ES-I3 (cell line): ENCODE results near the gene ZNF57.
A peak's percentile ranks its signal among the peaks of the same experiment; 100 is the strongest.
"Not testable (repeated sequence)": the region's sequence is repeated elsewhere in the genome, so short reads cannot be mapped to it uniquely, and the experiment has no call there.

Experiments used
- H3K36me3 ChIP-seq: 2 replicates; pipeline ENCODE4 v1.6.1; 2013; ENCODE audit warnings: mild to moderate bottlenecking, low read length, control low read depth, moderate library complexity; ENCODE audit not compliant: insufficient read depth
- H3K4me1 ChIP-seq: 2 replicates; pipeline ENCODE4 v1.6.1; 2013; ENCODE audit warnings: mild to moderate bottlenecking, control low read depth, low read length; ENCODE audit not compliant: insufficient read depth
- H3K9ac ChIP-seq: 2 replicates; pipeline ENCODE4 v1.6.1; 2013; ENCODE audit warnings: low read depth, mild to moderate bottlenecking, low read length, moderate library complexity
- H3K9me3 ChIP-seq: 2 replicates; pipeline ENCODE4 v1.6.1; 2013; ENCODE audit warnings: mild to moderate bottlenecking, low read length, moderate library complexity; ENCODE audit not compliant: control insufficient read depth, insufficient read depth

The ZNF57 gene

DNA sequence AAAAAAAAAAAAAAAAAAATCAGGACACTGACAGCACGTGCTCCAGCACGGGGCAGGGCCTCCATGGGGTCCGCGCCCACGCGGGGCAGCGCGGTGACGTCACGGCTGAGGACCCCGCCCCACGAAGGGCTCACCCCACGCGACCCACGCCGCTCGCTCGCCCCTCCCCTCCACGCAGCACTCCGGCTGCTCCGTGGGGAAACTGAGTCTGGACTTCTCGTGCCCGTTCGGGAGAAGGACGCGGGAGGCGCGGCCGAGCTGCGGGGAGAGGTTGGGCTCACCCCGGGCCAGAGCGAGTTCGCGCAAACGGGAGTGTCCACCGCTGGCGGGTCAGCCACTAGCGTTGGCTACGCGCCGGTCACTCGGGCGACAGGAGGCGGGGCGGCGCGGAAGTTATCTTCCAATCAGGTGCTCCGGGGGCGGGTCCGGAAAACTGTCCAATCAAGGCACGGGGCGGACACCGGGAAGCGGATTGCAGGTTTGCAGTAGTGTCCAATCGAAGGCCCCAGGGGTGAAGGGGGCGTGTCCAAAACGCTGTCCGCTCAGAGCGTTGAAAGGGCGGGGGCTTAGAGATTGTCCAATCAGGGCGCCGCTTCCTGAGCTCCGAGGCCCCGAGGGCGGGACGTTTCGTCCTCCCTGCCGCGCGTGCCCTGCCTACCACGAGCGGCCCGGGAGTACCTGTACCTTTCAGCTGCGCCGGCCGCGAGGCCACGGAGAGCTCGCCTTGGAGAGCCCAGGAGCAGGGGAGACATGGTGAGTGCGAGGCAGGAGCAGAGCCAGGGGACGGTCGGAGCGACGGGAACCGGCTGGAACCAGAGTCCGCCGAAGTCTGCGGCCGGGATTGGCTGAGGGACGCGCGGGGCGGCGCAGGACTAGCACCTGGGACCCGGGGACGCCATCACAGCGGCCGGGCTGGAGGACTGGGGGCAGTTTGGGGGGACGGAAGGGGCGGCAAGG is at the start of gene ZNF57:
TSS of gene ZNF57 (plus strand) at position 633 of the 957 bp plus-strand sequence. CDS start at position 751, 118 bp downstream.
- H3K36me3 ChIP-seq = no peaks in the 10 kb centered on the region
- H3K4me1 ChIP-seq = no peaks in the 10 kb centered on the region; the same call in 1 of the 2 replicates
- H3K9me3 ChIP-seq = peaks cover 4% of the 10 kb centered on the region; the same call in 1 of the 2 replicates
- peak within 1 kb of the TSS; percentile 82 for H3K9ac ChIP-seq

DNA sequence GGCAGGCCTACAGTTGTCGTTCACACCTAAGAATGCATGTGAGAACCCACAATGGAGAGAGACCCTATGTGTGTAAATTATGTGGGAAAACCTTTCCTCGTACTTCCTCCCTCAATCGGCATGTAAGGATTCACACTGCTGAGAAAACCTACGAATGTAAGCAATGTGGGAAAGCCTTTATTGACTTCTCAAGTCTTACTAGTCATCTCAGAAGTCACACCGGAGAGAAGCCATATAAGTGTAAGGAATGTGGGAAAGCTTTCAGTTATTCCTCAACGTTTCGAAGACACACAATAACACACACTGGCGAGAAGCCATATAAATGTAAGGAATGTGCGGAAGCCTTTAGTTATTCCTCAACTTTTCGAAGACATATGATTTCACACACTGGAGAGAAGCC is 48.1 kb upstream of the ZNF57 start:
- H3K9me3 ChIP-seq = peaks cover 54% of the 10 kb centered on the region
- H3K9ac ChIP-seq = no peak overlapping the region
- peaks cover 38% of the 10 kb centered on the region for H3K36me3 ChIP-seq
- H3K4me1 ChIP-seq = no peaks in the 10 kb centered on the region

DNA sequence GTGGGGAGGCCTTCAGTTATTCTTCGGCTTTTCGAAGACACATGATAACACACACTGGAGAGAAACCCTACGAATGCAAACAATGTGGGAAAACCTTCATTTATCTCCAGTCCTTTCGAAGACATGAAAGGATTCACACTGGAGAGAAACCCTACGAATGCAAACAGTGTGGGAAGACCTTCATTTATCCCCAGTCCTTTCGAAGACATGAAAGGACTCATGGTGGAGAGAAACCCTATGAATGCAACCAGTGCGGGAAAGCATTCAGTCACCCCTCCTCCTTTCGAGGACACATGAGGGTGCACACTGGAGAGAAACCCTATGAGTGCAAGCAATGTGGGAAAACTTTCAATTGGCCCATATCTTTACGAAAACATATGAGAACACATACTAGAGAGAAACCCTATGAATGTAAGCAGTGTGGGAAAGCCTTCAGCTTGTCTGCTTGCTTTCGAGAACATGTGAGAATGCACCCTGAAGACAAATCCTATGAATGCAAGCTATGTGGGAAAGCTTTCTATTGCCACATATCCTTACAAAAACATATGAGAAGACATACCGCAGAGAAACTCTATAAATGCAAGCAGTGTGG is 47.6 kb upstream of the ZNF57 start:
- peaks cover 38% of the 10 kb centered on the region for H3K36me3 ChIP-seq
- H3K4me1 ChIP-seq = no peaks in the 10 kb centered on the region
- H3K9me3 ChIP-seq = peaks cover 55% of the 10 kb centered on the region
- no peak overlapping the region for H3K9ac ChIP-seq

DNA sequence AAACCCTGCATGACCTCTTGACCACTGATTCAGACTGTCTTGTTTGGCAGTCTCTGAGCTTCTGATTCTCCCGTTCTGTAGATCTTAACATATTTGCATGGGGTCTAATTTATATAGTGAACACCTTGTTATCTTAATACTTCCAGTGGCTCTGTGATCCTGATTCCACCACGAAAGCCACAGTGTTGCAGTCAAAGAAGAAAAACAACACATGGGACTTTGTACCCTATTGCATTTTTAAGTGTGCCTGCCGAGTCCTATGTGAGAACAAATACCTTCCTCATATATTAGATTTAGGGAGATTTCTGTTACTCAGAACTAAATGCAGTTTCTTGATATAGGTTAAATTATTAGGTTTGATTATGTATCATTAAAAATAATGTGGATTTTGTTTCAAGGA is 45.9 kb upstream of the ZNF57 start:
- H3K36me3 ChIP-seq = peaks cover 38% of the 10 kb centered on the region

DNA sequence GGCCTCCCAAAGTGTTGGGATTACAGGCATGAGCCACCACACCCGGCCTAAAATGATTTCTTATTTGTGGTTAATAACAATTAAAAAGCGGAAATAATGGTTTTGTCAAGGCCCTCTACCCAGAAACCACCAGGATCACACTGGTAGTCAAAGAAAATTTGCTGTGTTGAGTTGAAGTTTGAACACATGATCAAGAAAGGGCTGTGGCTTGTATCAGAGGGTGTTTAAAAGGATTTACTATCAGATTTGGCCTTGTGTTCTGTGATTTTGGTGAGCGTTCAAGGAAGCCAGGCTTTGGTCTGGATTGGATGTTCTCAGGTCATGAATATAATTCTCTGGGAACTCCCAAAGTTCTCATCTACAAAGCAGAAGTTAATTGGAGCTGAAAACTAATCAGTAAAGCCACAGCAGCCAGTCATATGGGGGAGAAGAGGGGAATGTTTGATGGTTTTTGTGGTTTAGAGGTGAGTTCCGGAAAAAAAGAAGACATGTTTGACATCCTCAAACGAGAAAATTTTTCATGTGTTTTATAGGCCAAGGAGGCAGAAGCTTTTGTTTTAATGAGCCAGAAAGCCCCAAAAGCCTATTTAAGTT is 44.2 kb upstream of the ZNF57 start:
- Histone ChIP-seq H3K9me3 (peaks cover 43% of the 10 kb centered on the region), H3K9ac (no peak overlapping the region), H3K36me3 (peaks cover 34% of the 10 kb centered on the region), H3K4me1 (no peaks in the 10 kb centered on the region)

More for the DNA sequence above, 45.9 kb upstream of the ZNF57 start:
- Histone ChIP-seq H3K4me1 (no peaks in the 10 kb centered on the region), H3K9ac (no peak overlapping the region), H3K9me3 (peaks cover 52% of the 10 kb centered on the region)

DNA sequence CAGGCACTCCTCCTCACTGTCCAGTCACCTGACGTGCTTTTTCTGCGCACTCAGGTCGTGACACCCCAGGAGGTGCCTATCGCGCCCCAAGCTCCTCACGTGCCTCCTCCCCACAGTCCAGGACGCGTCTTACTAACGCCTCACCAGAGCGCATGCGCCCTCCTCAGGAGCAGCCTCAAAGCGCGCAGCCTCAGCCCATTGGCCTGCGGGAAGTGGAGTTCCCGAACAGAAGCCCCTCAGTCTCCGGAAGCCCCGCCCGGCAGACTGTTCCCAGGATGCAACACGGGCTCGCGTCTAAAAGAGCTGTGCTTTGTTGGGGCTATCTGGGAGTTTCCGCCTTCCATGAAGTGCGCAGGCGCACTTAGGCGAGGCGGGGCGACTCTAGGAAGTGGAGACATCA is 41.9 kb upstream of the ZNF57 start:
- H3K36me3 ChIP-seq = peaks cover 12% of the 10 kb centered on the region; the same call in 1 of the 2 replicates
- no peaks in the 10 kb centered on the region for H3K4me1 ChIP-seq
- peaks cover 25% of the 10 kb centered on the region for H3K9me3 ChIP-seq
- no peak overlapping the region for H3K9ac ChIP-seq

DNA sequence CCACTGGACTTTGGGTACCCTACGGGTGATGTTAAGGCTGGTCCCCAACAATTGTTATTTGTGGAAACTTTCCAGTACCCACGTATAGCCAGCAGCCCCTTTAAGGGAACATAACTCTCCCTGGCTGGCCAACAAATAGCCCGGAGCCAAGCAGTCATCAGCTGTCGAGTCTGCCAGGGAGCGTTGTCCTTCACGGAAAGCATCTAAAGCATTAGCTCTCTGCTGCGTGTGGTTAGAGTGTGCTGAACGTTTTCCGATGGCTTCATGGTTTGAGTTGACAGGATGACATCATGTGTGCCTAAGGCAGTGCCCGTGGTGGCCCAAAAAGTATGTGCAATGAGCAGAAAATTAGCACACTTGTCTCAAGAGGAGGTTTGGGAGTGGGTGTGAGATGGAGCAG is 36.9 kb upstream of the ZNF57 start:
- no peak overlapping the region for H3K9ac ChIP-seq
- H3K36me3 ChIP-seq = no peaks in the 10 kb centered on the region
- no peaks in the 10 kb centered on the region for H3K4me1 ChIP-seq
- H3K9me3 ChIP-seq = peaks cover 4% of the 10 kb centered on the region

DNA sequence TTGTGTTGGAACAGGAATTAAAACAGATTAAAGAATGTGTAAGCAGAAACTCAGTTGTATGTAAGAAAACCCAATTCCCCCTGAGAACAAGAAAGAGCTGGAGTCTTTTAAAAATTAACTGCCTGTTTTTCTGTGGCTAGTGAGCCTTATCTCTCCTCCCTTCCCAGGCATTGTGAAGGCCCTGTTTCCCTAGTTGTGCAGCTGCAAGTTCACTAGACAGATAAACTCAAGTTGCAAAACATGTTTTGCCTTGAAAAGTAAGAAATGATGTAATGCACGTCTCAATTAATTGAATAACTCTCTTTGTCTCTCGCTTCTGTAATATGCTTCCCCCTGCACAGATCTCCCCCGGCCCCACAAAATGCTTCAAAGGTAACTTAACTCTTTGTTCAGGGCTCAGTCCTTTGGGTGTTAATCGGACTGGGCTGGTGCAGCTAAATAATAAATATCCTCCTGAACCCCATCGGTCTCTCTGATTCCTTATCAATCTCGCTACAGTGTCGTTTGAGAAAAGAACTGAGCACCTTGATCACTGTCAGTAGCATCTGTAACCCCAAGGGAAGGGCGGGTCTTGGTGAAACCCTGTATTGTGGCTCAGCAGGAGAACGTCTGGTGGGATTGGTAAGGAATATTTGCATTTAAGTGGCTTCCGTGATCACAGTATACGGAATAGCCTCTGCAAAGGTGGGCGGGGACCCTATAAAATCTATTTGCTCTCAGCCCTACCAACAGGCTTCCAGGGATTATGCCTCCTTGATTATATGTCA is 35.2 kb upstream of the ZNF57 start:
- no peaks in the 10 kb centered on the region for H3K36me3 ChIP-seq
- H3K9ac ChIP-seq = no peak overlapping the region
- H3K9me3 ChIP-seq = no peaks in the 10 kb centered on the region
- no peaks in the 10 kb centered on the region for H3K4me1 ChIP-seq

DNA sequence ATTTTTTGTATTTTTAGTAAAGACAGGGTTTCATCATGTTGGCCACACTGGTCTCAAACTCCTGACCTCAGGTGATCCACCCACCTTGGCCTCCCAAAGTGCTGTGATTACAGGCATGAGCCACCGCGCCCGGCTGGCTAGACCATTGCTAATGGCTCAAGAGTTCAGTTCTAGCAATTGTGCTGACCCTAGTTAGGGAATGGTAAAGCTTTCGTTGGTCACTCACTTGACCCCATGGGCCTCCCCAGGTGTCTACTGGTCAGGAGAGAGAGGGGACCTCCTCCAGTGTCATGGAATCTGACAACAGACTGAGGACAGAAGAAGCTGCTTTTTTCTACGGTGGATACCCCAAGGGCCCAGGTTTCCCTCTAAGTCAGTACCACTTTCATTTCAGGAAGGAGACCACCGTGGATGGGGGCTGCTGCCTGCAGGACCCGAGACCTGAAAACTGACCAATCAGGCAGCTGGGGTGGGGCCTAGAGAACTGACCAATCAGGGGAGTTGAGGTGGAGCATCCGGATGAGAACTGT is 34.2 kb upstream of the ZNF57 start:
- Histone ChIP-seq H3K4me1 (no peaks in the 10 kb centered on the region), H3K9me3 (no peaks in the 10 kb centered on the region), H3K36me3 (no peaks in the 10 kb centered on the region), H3K9ac (no peak overlapping the region)

DNA sequence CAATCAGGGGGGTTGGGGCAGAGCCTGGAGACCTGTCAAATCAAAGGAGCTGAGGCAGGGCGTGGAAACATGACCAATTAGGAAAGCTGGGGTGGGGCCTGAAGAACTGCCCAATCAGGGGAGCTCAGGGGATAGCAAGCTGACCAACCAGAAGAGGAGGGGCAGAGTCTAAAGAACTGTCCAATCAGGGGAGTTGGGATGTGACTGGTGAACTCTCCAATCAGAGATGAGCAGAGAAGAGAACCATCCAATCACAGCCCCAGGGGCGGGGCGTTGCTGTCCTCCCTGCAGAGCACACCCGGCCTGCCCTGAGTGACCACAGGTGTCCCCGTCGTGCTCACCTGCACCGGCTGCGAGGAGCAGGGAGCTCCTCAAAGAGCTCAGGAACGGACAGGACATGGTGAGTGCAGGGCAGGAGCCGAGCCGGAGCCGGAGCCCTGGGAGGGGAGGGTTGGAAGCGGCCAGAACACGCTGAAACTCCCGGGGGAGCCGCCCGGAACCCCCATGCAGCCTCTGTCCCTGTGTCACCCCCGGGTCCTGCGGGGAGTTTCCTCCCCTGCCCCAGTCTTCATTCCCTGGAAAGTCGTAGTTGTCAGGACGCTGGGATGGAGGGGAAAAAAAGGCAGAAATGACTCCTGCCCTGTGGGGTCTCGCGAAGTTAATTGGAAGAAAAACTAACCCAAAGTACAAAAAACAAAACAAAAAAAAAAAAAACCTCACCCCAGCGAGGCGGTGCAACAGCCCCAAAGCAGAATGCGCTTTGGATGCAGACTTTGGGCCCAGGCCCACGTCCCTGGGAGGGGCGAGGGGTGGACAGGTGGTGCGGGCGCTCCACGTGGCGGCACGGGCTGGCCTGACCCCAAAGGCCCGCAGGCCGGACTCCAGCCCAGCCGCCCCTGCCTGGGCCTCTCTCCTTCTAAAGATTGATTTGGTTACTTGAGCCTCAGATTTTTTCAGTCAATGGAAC is 33.4 kb upstream of the ZNF57 start, which contains the start of gene ZNF556:
TSS of gene ZNF556 (plus strand) at position 311 of the 967 bp plus-strand sequence. CDS start at position 398, 87 bp downstream.
- H3K9me3 ChIP-seq = no peaks in the 10 kb centered on the region
- H3K9ac ChIP-seq = no peak within 1 kb of the TSS
- no peaks in the 10 kb centered on the region for H3K36me3 ChIP-seq
- no peaks in the 10 kb centered on the region for H3K4me1 ChIP-seq

DNA sequence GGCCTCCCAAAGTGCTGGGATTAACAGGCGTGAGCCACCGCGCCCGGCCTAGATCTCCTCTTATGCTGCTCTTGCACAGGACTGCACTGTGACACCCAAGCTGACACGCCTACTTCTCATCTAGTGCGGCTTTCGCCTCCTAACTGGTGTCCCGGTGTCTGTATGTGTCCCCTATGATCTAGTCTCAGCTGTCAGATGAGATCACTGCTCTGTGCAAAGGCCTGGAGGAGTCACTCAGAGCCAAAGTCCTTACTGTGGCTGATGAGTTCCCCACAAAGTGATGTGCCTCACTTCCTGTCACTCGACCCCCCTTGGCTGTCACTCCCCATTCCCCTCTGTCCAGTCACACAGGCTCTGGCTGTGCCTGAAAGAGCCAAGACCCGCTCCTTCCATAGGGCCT is 31.1 kb upstream of the ZNF57 start:
- H3K9me3 ChIP-seq = no peaks in the 10 kb centered on the region

DNA sequence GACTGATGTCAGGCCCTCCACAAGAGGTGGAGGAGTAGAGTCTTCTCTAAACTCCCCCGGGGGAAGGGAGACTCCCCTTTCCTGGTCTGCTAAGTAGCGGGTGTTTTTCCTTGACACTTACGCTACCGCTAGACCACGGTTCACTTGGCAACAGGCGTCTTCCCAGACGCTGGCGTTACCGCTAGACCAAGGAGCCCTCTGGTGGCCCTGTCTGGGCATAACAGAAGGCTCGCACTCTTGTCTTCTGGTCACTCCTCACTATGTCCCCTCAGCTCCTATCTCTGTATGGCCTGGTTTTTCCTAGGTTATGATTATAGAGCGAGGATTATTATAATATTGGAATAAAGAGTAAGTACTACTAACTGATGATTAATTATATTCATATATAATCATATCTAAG is 28.6 kb upstream of the ZNF57 start:
- not testable (repeated sequence) for H3K9me3 ChIP-seq, H3K36me3 ChIP-seq, H3K9ac ChIP-seq, H3K4me1 ChIP-seq

More for the DNA sequence above, 31.1 kb upstream of the ZNF57 start:
- no peaks in the 10 kb centered on the region for H3K4me1 ChIP-seq
- H3K9ac ChIP-seq = no peak overlapping the region
- H3K36me3 ChIP-seq = no peaks in the 10 kb centered on the region
